Stomach (tissue), 9 donors: Measurements from ENCODE around the gene GBX2. TPM values are rescaled to one million over a fixed set of nuclear protein-coding genes. Genes with fewer than 3 reads are reported as not detected.

Experiments used
- DNase-seq, 2 donors: peaks; one replicate each; pipeline versions ENCODE4 v3.0.0 to v3.0.0-alpha.2; 2013 to 2019
- H3K27ac ChIP-seq, 5 donors: fragments of 200-600 bp in 4 of 5; sonication (generic) in 4 of 5; one replicate each; pipeline ENCODE4 v1.5.1; 2013 to 2019; ENCODE audit warnings: mild to moderate bottlenecking in 1 of 5, moderate library complexity in 1 of 5
- H3K27me3 ChIP-seq, 3 donors: fragments of 200-600 bp; sonication (generic); one replicate each; pipeline ENCODE4 v1.5.1; 2017 to 2019; ENCODE audit warnings: mixed run types in 1 of 3
- H3K36me3 ChIP-seq, 4 donors: fragments of 200-600 bp; sonication (generic); 1 replicate in 3 of 4; 2 replicates in 1 of 4; pipeline ENCODE4 v1.5.1; 2016 to 2019
- H3K4me1 ChIP-seq, 4 donors: fragments of 200-600 bp; sonication (generic); one replicate each; pipeline ENCODE4 v1.5.1; 2016 to 2019
- H3K4me3 ChIP-seq, 4 donors: fragments of 200-600 bp; sonication (generic) in 3 of 4; one replicate each; pipeline ENCODE4 v1.5.1; 2016 to 2019; ENCODE audit warnings: mild to moderate bottlenecking in 1 of 4
- H3K9me3 ChIP-seq, 4 donors: fragments of 200-600 bp; sonication (generic); one replicate each; pipeline ENCODE4 v1.5.1; 2016 to 2019
- CTCF ChIP-seq, 7 experiments: fragments of 450-650 bp in 4 of 7; fragments of 200-600 bp in 3 of 7; sonication (generic) in 3 of 7; IDR thresholded peaks; one replicate each; pipeline ENCODE4 v1.5.1; 2016 to 2019; ENCODE audit warnings: antibody characterized with exemption in 7 of 7, control low read depth in 2 of 7, mild to moderate bottlenecking in 1 of 7
- EP300 ChIP-seq: sonication (generic); formaldehyde crosslinking; IDR thresholded peaks from one replicate; pipeline ENCODE4 v1.6.1; 2017; ENCODE audit warnings: antibody characterized with exemption
- POLR2A ChIP-seq, 4 donors: fragments of 450-650 bp; IDR thresholded peaks; one replicate each; pipeline ENCODE4 v1.6.1; 2016; ENCODE audit warnings: antibody characterized with exemption in 4 of 4, control low read depth in 2 of 4, mild to moderate bottlenecking in 1 of 4, moderate library complexity in 1 of 4
- POLR2AphosphoS5 ChIP-seq, 3 donors: sonication (generic); formaldehyde crosslinking; IDR thresholded peaks; one replicate each; pipeline ENCODE4 v1.6.1; 2016; ENCODE audit warnings: antibody characterized with exemption in 3 of 3
- WGBS, 5 donors: extraction: QIAGEN DNeasy Blood & Tissue Kit in 3 of 5; methylation state at CpG; one replicate each; pipeline versions ENCODE4 v1.1.5 to v1.1.7; 2013 to 2018; 5-methylcytosine and 5-hydroxymethylcytosine counted together
- intact Hi-C: fragments of 100-400 bp; cut with DNase I; formaldehyde crosslinking; loops from one replicate; pipeline ENCODE4 v1.15.1; 2023; ENCODE audit warnings: low total_unique reads
- polyA plus RNA-seq, 3 donors: library from polyadenylated mRNA; stranded (reverse); fragments of 200-250 nt; gene quantifications; one replicate each; pipeline ENCODE4 v1.2.3, GENCODE V29; 2013
- total RNA-seq, 5 donors: library from RNA; depleted of rRNA; stranded (reverse); fragments of >200 nt; gene quantifications; one replicate each; pipeline versions ENCODE4 v1.1.0 to v1.2.3, GENCODE V29; 2014 to 2016
- donor health status: healthy with polysubstance abuse.
- donor health status: Bipolar disorder and iron deficiency.
- donor health status: healthy.

GBX2 gene
- total and polyA plus RNA-seq, 8 donors = 0.55 TPM; not detected in 7

GRCh38 chr2:236215196-236215595 lies 47.0 kb upstream of the GBX2 start:
- no peak for DNase-seq
- H3K4me1 ChIP-seq = no peaks in the 10 kb centered on the region
- TF ChIP-seq POLR2AphosphoS5 (IDR thresholded peaks at IDR 0.05) (no peak), EP300 (no peak), POLR2A (IDR thresholded peaks at IDR 0.05) (no peak), CTCF (IDR thresholded peaks at IDR 0.05) (no peak)
- intact Hi-C loops = no loop called here
- no peak overlapping the region for H3K4me3 ChIP-seq
- WGBS, 5 donors = 75 to 90% (median 77%) methylated on average over 6 of the region's 6 CpGs
- no peaks in the 10 kb centered on the region for H3K9me3 ChIP-seq
- no peaks in the 10 kb centered on the region for H3K36me3 ChIP-seq
- peaks cover 9 to 71% (median 18%) of the 10 kb centered on the region in 3 donors for H3K27me3 ChIP-seq
- no peak overlapping the region for H3K27ac ChIP-seq

- TF ChIP-seq POLR2AphosphoS5 (IDR thresholded peaks at IDR 0.05) = no peak
- no peak for TF ChIP-seq POLR2A (IDR thresholded peaks at IDR 0.05)
- no peak for TF ChIP-seq EP300
- no peak for TF ChIP-seq CTCF (IDR thresholded peaks at IDR 0.05)
- peak in 1 of 2 donors; percentile 19 for DNase-seq
- intact Hi-C loops = no loop called here
- Histone ChIP-seq H3K9me3 (no peaks in the 10 kb centered on the region), H3K36me3 (no peaks in the 10 kb centered on the region), H3K27me3 (peaks cover 9 to 73% (median 18%) of the 10 kb centered on the region in 3 donors), H3K4me3 (no peak overlapping the region), H3K4me1 (no peaks in the 10 kb centered on the region), H3K27ac (no peak overlapping the region)
- WGBS, 5 donors = 37 to 56% (median 48%) methylated on average over 62 to 92 of the region's 92 CpGs
Observed at GRCh38 chr2:236214376-236214995, 46.3 kb upstream of the GBX2 start.

DNA sequence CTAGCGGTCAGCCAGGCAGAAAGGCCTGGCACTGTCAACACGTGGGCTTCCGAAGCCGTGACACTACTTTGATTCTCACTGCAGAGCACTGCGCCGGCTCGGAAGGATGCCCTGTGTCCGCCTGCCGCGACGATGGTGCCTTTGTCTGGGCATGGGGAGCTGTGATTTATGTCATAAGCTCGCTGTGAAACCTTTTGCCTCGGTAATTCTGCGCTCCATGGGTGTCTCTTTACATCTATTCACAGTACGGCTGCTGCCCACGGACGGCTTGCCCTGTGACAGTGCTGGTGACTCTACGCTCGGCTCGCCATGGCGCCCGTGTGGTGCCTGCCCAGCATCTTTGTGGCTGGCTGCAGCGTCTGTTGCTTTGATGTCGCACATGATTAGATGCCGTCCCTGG lies 43.1 kb upstream of the GBX2 start:
- TF ChIP-seq CTCF (IDR thresholded peaks at IDR 0.05) = no peak
- no peak for TF ChIP-seq EP300
- TF ChIP-seq POLR2A (IDR thresholded peaks at IDR 0.05) = no peak
- no peak for TF ChIP-seq POLR2AphosphoS5 (IDR thresholded peaks at IDR 0.05)
- intact Hi-C loops = no loop called here
- Histone ChIP-seq H3K27ac (no peak overlapping the region), H3K27me3 (peaks cover 9 to 67% (median 18%) of the 10 kb centered on the region in 3 donors), H3K9me3 (peaks cover 0 to 7% (median 6%) of the 10 kb centered on the region in 4 donors), H3K4me1 (no peaks in the 10 kb centered on the region), H3K4me3 (no peak overlapping the region), H3K36me3 (no peaks in the 10 kb centered on the region)
- no peak for DNase-seq
- 84 to 90% (median 90%) methylated on average over 25 of the region's 25 CpGs for WGBS, 5 donors

- Histone ChIP-seq H3K4me1 (no peaks in the 10 kb centered on the region), H3K27me3 (peaks cover 9 to 59% (median 25%) of the 10 kb centered on the region in 3 donors), H3K9me3 (peaks cover 0 to 14% (median 12%) of the 10 kb centered on the region in 4 donors), H3K36me3 (no peaks in the 10 kb centered on the region), H3K4me3 (no peak overlapping the region), H3K27ac (no peak overlapping the region)
- 46 to 61% (median 56%) methylated on average over 8 of the region's 8 CpGs for WGBS, 5 donors
- no peak for DNase-seq
- TF ChIP-seq CTCF (IDR thresholded peaks at IDR 0.05) = no peak
- no peak for TF ChIP-seq EP300
- no peak for TF ChIP-seq POLR2AphosphoS5 (IDR thresholded peaks at IDR 0.05)
- TF ChIP-seq POLR2A (IDR thresholded peaks at IDR 0.05) = no peak
- intact Hi-C loops = no loop called here
Observed at GRCh38 chr2:236210536-236210935, 42.4 kb upstream of the GBX2 start.
